GM12891 (cell line): ENCODE measurements around the gene TXNDC2.

Source experiments
- DNase-seq: peaks from one replicate; pipeline ENCODE4 v3.0.0; 2011; ENCODE audit warnings: low spot score; ENCODE audit not compliant: insufficient read length
- FAIRE-seq: peaks from 2 replicates; lab custom pipeline; 2011; peaks lifted over from hg19 to GRCh38; lab: Jason Lieb, UNC
- PAX5 ChIP-seq: IDR thresholded peaks from 2 replicates; pipeline ENCODE4 v1.6.1; 2011; ENCODE audit warnings: low read length, moderate library complexity, mild to moderate bottlenecking; ENCODE audit not compliant: insufficient read depth, severe bottlenecking
- POLR2A ChIP-seq: IDR thresholded peaks from 2 replicates; pipeline ENCODE4 v1.6.1; 2011; ENCODE audit warnings: low read depth, low read length, control low read depth
- POLR2AphosphoS5 ChIP-seq: IDR thresholded peaks from 2 replicates; pipeline ENCODE4 v1.6.1; 2011; ENCODE audit warnings: low read depth, low read length, control low read depth
- POU2F2 ChIP-seq: IDR thresholded peaks from 2 replicates; pipeline ENCODE4 v1.6.1; 2011; ENCODE audit warnings: low read depth, mild to moderate bottlenecking, control low read depth, low read length, moderate library complexity
- SPI1 ChIP-seq: IDR thresholded peaks from 2 replicates; pipeline ENCODE4 v1.6.1; 2011; ENCODE audit warnings: low read depth, low read length, control low read depth
- TAF1 ChIP-seq: IDR thresholded peaks from 2 replicates; pipeline ENCODE4 v1.6.1; 2011; ENCODE audit warnings: low read depth, low read length, control low read depth

Gene TXNDC2

DNA sequence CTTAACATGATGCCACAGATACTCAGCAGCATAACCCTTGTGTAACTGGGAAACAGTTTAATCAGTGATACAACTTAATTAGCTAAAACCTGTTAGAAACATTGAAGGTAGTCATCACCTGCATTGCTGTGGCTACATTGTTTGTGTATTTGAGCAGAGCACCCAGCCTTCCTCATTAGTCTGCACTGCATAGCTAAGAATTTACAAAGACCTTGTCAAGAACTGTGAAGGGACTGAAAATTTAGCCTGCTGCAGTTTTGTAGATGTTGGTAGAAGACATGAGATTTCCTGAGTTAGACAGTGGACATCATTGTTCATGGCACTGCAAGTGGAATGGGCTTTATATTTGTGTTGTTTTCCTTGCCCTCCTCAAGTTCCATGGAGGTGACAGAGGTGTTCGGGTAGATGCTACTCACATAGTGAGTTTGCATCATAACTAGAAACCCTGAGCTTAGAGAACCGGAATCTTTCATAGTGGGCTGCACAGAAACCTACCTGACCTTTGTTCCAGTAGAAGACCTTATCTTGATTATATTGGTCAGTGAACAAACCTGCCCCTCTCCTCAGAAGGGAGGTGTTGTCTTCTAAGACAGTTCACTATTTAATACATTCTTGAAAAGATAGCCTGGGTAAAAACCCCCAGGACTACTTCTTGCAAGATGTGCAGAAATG, 40.6 kb downstream of the TXNDC2 start:
- TF ChIP-seq TAF1 (no peak), SPI1 (no peak), PAX5 (no peak), POU2F2 (no peak), POLR2A (no peak), POLR2AphosphoS5 (no peak)
- FAIRE-seq (no peak), DNase-seq (no peak)

DNA sequence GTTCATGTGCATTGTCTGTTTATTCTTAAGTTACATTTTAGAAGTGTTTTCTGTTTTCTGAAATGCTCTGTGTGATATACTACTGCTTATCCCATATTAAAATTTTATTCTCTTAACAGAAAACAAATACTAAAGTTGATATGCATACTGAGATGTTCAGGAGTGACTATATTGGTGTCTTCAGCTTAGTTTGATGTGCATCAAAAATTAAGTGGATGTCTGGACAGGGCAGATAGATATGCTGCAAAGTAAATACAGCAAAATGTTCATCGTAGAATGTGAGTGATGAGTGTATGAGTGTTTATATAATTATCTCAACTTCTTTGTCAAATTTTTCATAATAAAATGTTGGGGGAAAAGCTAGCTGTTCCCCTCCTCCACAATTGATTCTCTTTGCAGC, 41.2 kb downstream of the TXNDC2 start:
- TF ChIP-seq POU2F2 (no peak), SPI1 (no peak), POLR2AphosphoS5 (no peak), POLR2A (no peak), TAF1 (no peak), PAX5 (no peak)
- no peak for DNase-seq
- FAIRE-seq, result no peak

DNA sequence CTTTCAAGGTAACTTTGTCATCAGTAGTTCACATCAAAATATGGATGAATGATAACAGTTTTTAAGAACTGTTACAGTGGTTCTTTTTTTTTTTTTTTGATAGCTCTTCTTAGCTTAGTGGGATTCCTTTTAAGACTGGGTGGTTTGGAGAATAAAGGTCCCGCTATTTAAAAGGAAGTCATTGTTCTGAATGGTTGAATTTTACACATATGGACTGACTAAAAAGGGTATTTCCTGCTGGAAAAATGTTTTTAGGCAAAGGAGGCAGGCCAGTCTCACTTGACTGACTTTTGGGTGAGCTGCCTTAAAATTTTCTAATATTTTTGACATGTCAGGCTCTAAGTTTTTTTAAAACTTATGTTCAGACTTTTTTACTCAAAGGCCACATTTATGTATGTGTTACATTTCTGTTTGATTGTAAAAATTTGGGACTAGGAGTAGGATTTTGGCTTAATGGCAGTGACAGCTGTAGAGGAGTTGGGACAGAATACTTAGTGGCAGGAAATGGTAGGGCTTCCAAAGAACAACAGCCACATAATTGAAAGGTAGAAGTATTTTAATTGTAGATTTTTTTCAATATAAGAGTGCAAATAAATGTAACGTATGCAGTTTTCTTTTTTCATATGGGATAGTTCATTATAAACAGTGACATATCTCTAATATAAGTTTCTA, 41.8 kb downstream of the TXNDC2 start:
- FAIRE-seq (no peak), DNase-seq (no peak)
- no peak for TF ChIP-seq PAX5
- no peak for TF ChIP-seq POLR2A
- TF ChIP-seq POU2F2, result no peak

DNA sequence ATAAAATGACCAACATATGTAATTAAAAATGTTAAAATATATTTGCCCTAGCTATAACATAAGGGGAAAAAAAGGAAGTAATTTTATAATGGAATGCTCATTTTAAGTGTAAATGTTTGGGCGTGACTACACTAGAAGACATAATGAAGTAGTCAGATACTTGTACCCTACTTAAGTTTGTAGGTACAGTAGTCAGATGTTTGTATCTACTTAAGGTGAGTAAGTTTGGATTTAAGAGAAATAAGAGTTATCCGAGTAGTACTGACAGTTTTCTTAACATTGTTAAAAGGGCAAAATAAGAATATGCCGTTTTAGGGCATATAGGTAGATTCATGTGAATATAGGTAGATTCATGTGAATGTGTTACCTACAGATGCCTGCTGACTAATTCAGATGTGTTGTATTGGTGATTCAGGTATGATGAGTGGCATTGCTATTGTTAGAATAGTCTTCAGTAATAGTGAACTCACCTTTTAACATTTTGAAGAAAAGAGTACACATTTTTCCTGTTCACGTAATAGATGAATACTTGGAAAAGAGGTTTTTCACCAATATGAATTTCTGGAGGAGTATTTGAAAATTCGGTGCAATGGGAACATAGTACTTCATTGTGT, 43.0 kb downstream of the TXNDC2 start:
- no peak for FAIRE-seq
- no peak for DNase-seq
- TF ChIP-seq POLR2A, result no peak
- no peak for TF ChIP-seq POU2F2
- TF ChIP-seq TAF1, result no peak
- TF ChIP-seq SPI1, result no peak
- TF ChIP-seq PAX5, result no peak
- TF ChIP-seq POLR2AphosphoS5, result no peak

DNA sequence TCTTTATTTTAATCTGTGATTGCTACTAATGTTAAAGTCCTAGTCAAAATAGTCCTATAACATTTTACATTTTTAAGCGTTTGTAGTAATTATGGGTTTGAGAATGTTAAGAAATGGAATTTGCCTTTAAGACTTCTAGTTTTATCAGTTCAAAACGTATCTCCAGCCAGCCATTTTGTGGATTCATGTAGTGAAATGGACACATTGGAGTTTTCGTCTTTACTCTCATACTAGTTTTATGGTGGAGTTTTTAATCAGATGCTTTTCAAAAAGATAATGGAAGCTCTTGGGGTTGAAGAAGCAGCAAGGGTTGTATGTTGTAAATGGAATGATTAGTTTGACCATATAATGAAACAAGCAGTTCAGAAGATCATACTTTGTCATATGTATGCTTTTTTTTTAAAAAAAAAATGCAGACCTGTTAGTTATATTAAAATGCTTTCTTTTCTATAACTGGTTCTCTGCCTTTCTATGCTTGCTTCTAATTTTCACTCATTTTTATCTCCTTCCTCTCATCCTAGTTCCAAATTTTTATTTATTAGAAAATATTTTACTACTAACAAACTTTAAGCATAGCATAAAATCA, 44.6 kb downstream of the TXNDC2 start:
- no peak for FAIRE-seq
- TF ChIP-seq POLR2AphosphoS5, result no peak
- TF ChIP-seq SPI1, result no peak
- TF ChIP-seq PAX5, result no peak
- no peak for TF ChIP-seq POU2F2
- TF ChIP-seq POLR2A, result no peak
- TF ChIP-seq TAF1, result no peak
- no peak for DNase-seq

DNA sequence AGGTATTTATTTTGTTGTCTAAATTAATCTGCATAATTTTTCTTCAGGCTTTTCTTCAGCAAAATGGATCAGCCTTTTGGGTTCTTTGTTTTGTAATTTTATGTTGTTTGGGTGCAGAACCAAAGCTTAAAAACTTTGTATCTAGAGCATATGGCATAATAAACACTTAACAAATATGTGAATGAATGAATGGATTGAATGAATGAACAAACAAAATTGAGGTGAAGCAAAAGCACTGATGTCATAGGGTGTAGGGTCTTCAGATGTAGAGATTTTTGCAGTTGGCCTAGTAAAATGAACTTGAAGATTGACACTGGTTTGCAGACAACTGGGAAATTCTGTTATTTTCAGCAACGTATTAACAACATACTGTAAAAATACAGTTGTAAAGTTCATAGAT, 45.4 kb downstream of the TXNDC2 start:
- TF ChIP-seq SPI1, result no peak
- TF ChIP-seq POLR2A, result no peak
- no peak for TF ChIP-seq POLR2AphosphoS5
- no peak for TF ChIP-seq PAX5
- TF ChIP-seq POU2F2, result no peak
- no peak for TF ChIP-seq TAF1
- FAIRE-seq (no peak), DNase-seq (no peak)

DNA sequence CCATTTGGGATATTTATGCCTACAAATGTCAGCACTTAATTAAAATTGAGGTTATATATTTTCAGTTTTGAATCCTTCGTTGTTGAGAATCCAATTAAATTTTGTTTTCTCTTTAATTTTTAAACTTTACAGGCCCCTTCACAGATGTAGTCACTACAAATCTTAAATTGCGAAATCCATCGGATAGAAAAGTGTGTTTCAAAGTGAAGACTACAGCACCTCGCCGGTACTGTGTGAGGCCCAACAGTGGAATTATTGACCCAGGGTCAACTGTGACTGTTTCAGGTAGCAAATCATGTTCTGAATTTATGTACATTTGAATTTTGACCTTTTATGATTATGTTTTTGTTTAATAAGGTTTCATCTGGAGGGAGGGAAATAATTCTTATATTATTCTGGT, 45.9 kb downstream of the TXNDC2 start:
- TF ChIP-seq POLR2A, result no peak
- no peak for TF ChIP-seq TAF1
- no peak for TF ChIP-seq POLR2AphosphoS5
- no peak for TF ChIP-seq POU2F2
- TF ChIP-seq PAX5, result no peak
- TF ChIP-seq SPI1, result no peak
- FAIRE-seq, result no peak
- DNase-seq, result no peak

DNA sequence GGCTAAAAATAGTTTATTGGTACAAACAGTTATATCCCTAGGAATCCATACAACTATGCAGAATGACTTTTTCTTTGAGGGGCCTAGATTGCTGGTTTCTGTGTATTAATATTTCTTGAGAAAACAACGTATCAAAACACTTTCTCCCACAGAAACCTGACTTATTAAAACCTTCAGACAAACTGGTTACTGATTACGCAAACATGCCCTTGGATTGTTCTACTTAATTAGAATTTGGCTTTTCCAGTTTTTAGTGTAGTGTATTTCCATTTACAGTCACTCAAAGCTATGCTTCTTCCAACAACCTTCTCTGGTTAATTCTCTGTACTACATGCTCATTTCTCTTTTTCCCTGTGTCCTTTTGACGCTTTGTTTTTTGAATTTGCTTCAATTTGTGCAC, 48.1 kb downstream of the TXNDC2 start:
- DNase-seq (no peak), FAIRE-seq (peak; percentile 9)
- TF ChIP-seq POLR2AphosphoS5, result no peak
- TF ChIP-seq POLR2A, result no peak
- no peak for TF ChIP-seq SPI1
- TF ChIP-seq TAF1, result no peak
- TF ChIP-seq POU2F2, result no peak
- TF ChIP-seq PAX5, result no peak

DNA sequence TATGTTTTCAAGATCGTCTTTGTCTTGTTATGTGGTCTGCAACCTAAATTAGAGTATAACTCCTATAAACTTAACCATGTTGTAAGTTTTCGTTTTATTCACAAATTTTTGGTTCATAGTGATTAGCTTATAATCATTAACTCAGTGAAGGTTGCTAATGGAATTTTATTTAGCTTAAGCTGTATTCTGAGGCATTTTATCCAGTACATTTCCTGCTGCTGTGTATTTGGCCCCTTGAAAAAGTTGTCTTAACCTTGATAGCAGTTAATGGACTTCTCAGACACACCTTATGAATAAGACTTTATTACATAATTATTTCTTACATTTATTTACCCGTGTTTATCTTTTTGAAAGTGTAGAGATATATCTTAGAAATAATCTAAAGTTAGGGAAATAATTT, 48.5 kb downstream of the TXNDC2 start:
- DNase-seq, result no peak
- no peak for TF ChIP-seq PAX5
- TF ChIP-seq POLR2AphosphoS5, result no peak
- TF ChIP-seq POLR2A, result no peak
- no peak for TF ChIP-seq POU2F2
- no peak for TF ChIP-seq TAF1
- no peak for TF ChIP-seq SPI1
- FAIRE-seq, result no peak
